OCI-LY7 (cell line): ENCODE results near the gene SLCO4A1.

Source experiments
- CTCF ChIP-seq: fragments of 200-600 bp; sonication (generic); conservative IDR thresholded peaks from 2 replicates; pipeline ENCODE4 v1.5.1; 2014; ENCODE audit warnings: mild to moderate bottlenecking, antibody characterized with exemption, low read length, moderate library complexity, mixed read lengths
- EZH2phosphoT487 ChIP-seq: fragments of 200-600 bp; sonication (generic); IDR thresholded peaks from 2 replicates; pipeline ENCODE4 v1.6.1; 2018; ENCODE audit warnings: low read depth, borderline replicate concordance, mild to moderate bottlenecking, mixed run types, antibody characterized with exemption, low read length, moderate library complexity, mixed read lengths

- TF ChIP-seq CTCF (no peak), EZH2phosphoT487 (no peak)
These were observed 19.3 kb downstream of the SLCO4A1 start for GRCh38 chr20:62661647-62662046.
